ENCODE measurements around the gene SERPINE1.
"Not testable (repeated sequence)": the region's sequence is repeated elsewhere in the genome, so short reads cannot be mapped to it uniquely, and the experiment has no call there.

The SERPINE1 gene

GRCh38 chr7:101103701-101104100, 23.2 kb upstream of the SERPINE1 start:
- DNase-seq, result not testable (repeated sequence)

DNA sequence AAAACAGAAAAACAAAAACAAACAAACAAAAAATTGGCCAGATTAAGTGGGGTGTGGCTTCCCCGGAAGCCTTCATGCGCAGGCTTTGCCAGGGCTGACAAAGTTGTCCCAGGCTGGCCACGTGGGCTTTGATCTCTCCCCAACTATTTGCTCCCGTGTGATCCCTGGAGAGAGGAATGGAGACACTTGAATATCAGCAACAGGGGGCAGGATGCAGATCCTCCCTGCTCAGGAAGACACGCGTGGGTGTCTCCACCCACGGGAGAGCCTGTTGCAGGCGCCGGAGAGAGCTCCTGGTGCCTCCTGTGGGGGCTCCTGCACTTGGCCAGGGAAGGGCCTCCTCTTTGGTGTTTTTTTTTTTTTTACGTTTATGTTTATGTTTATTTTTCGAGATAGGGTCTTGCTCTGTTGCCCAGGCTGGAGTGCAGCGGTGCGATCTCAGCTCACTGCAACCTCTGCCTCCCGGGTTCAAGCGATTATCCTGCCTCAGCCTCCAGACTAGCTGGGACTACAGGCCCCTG, 22.7 kb upstream of the SERPINE1 start:
- no peak for DNase-seq

- no peak for DNase-seq
Measured at GRCh38 chr7:101104799-101105198, 22.1 kb upstream of the SERPINE1 start.

DNA sequence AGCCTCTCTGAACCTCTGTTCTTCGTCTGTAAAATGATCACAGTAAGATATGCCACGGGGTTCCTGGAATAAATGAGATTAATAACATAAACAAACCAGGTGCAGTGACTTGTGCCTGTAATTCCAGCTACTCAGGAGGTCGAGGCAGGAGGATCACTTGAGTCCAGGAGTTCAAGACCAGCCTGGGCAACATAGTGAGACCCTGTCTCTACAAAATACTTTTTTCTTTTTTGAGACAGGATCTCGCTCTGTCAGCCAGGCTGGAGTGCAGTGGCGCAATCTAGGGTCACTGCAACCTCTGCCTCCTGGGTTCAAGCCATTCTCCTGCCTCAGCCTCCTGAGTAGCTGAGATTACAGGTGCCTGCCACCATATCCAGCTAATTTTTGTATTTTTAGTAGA, 21.7 kb upstream of the SERPINE1 start:
- DNase-seq, result not testable (repeated sequence)

GRCh38 chr7:101106386-101106785, 20.5 kb upstream of the SERPINE1 start:
- no peak for DNase-seq

GRCh38 chr7:101108330-101108857, 18.5 kb upstream of the SERPINE1 start:
- no peak for DNase-seq

DNA sequence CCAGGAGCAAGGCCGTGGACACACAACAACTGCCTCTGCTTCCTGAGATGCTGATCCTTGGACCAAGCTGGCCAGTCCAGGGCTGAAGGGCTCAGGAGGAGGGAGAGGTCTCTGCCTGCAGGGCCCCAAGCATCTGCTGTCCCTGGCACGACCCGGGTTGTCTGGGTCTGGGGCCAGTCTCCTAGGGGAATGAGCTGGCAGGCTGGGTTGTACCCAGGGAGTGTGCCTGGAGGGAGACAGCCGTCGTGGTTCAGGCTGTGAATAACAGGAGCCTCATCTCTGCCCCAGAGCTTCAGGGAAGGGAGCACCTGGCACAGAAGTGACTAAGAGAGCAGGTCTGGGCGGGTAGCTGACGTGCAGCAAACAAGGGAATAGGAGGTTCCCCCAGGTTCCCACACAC, 17.9 kb upstream of the SERPINE1 start:
- no peak for DNase-seq

- no peak for DNase-seq
Measured at GRCh38 chr7:101109368-101109767, 17.5 kb upstream of the SERPINE1 start.

DNA sequence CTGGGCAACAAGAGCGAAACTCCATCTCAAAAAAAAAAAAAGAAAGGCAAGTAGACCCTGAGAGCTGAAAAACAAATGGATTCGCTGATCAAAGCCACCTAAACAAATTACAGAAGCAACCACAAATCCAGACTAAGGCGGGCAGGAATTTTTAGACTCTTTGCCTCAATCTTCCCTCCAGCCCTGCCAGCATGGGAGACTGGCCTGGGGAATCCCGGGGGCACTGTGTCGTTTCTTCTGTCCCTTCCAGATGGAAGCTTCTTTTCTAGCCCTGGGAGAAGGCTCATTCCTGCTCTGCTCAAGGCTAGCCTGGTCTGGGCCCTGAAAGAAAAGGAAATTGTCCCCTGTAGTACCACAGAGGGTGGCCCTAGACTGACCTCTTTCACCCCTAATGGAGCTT, 15.6 kb upstream of the SERPINE1 start:
- DNase-seq, result no peak

- no peak for DNase-seq
Measured at GRCh38 chr7:101112233-101112632, 14.7 kb upstream of the SERPINE1 start.

GRCh38 chr7:101113140-101113539, 13.8 kb upstream of the SERPINE1 start:
- DNase-seq, result not testable (repeated sequence)

DNA sequence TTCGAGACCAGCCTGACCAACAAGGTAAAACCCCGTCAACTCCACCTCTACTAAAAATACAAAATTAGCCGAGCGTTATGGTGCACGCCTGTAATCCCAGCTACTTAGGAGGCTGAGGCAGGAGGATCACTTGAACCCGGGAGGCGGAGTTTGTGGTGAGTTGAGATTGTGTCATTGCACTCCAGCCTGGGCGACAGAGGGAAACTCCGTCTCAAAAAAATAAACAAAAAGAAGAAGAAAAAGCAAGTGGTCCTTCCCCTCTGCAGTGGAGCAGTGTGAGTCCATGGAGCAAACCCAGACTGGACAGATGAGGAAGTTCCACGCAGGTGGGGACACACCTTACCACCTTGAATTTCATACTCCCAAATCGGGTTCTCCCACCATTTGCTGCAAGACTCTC, 13.1 kb upstream of the SERPINE1 start:
- no peak for DNase-seq

- DNase-seq, result no peak
Measured at GRCh38 chr7:101114492-101114891, 12.4 kb upstream of the SERPINE1 start.

GRCh38 chr7:101115215-101115614, 11.7 kb upstream of the SERPINE1 start:
- DNase-seq, result no peak

- DNase-seq, result no peak
Measured at GRCh38 chr7:101116898-101117297, 10.0 kb upstream of the SERPINE1 start.

- DNase-seq, result no peak
Measured at GRCh38 chr7:101118856-101119255, 8.0 kb upstream of the SERPINE1 start.

DNA sequence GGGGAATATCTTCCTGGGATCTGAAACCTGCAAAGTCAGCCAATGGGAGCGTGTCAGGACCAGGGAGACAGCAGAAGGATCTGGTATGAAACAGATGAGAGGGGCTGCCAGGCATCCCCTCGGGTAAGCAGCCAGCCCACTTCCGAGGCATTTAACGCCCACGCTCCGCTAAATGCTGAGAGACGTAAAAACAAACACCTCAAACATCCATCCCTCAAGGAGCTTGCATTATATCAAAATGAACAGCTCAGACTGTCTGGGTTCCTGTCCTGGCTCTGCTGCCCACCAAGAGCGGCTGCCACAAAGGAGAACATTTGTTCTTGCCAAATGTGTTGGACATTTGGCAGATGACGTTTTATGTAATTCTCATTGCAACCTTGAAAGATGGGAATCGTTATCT, 7.0 kb upstream of the SERPINE1 start:
- no peak for DNase-seq

GRCh38 chr7:101120315-101120714, 6.6 kb upstream of the SERPINE1 start:
- no peak for DNase-seq

GRCh38 chr7:101121631-101121990, 5.3 kb upstream of the SERPINE1 start:
- DNase-seq, result not testable (repeated sequence)

GRCh38 chr7:101121991-101122932, 4.6 kb upstream of the SERPINE1 start:
- DNase-seq, result no peak

- no peak for DNase-seq
Measured at GRCh38 chr7:101122933-101123702, 3.8 kb upstream of the SERPINE1 start.

DNA sequence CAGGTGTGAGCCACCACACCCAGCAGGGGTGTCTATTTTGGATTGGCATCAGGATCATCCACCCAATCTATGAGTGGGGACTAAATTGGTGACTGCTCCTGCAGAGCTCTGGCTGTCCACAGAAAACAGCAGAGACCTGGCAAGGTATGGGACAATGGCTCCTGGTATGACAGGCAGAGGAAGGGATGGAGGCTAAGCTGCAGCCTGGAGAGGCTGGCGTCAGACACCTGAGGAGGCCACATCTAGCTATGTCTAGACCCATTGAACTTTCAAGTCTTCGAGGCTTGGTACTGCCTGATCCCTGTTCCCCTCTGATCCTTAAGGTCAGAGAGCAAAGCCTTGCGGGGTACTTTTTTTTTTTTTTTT, 3.2 kb upstream of the SERPINE1 start:
- DNase-seq, result no peak

DNA sequence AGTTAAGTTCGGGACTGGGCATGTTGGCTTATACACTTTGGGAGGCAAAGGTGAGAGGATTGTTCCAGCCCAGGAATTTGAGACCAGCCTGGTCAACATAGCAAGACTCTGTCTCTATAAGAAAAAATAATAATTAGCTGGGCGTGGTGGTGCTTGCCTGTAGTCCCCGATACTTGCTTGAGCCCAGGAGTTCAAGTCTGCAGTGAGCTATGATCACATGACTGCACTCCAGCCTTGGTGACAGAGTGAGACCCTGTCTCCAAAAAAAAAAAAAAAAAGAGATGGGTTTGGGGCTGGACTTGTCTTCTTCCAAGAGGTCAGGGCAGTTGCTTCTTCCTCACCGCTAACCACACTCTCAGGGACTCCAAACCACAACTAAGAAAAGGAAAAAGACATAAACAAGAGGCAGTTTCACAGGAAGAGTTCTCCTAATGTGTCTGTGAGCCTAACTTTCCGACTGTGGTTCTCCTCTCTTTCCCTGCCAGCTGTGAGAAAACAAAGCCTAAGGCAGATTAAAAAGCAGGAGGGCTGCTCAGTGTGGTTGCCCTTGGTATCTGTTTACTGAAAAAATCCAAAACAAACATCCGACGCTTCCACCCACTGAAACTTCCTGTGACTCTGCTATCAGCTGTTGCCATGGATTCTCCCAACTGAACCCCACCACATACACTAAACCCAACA, 2.4 kb upstream of the SERPINE1 start:
- DNase-seq, result no peak
